GM12878 (cell line): ENCODE measurements around the gene IGSF1. TPM values are rescaled to one million over a fixed set of nuclear protein-coding genes. Genes with fewer than 3 reads are reported as not detected.

ENCODE experiments used
- ATAC-seq: fragments of 200-7000 bp; cut with Tn5 transposase; 3 replicates; pipeline ENCODE4 v1.9.1; 2020; ENCODE audit warnings: mild to moderate bottlenecking, moderate library complexity
- BruUV-seq: library from RNA; stranded (reverse); fragments of 400-500 nt; replicated peaks from 2 replicates; lab custom pipeline; 2021; lab: Mats Ljungman, UMichigan
- CTCF ChIA-PET: fragments of 300-600 bp; sonication (Branson Sonifier 250); formaldehyde crosslinking; extraction: SDS; loops from one replicate; lab custom pipeline; 2021; ENCODE audit warnings: inconsistent platforms; lab: Yijun Ruan, JAX
- POLR2A ChIA-PET: fragments of 350-600 bp; formaldehyde crosslinking; extraction: SDS; loops from one replicate; lab custom pipeline; 2021; ENCODE audit warnings: inconsistent platforms; lab: Charles Lee
- RAD21 ChIA-PET: fragments of 300-600 bp; sonication (Branson Sonifier 250); formaldehyde crosslinking; loops from one replicate; lab custom pipeline; 2023; ENCODE audit warnings: antibody characterized with exemption; ENCODE audit not compliant: unreplicated experiment; lab: Charles Lee
- SMC1A ChIA-PET: fragments of 300-600 bp; sonication (Branson Sonifier 250); formaldehyde crosslinking; loops from one replicate; lab custom pipeline; 2023; ENCODE audit not compliant: unreplicated experiment, uncharacterized antibody; lab: Charles Lee
- DNase-seq: peaks from one replicate; pipeline ENCODE4 v3.0.0-alpha.2; 2011; ENCODE audit warnings: low read depth, low spot score
- FAIRE-seq: peaks from 3 replicates; lab custom pipeline; 2011; peaks lifted over from hg19 to GRCh38; lab: Jason Lieb, UNC
- H2AFZ ChIP-seq: 2 replicates; pipeline ENCODE4 v1.6.0; 2011; ENCODE audit warnings: low read depth, low read length, control low read depth; ENCODE audit not compliant: control insufficient read depth
- H3K27ac ChIP-seq: 2 replicates; pipeline ENCODE4 v1.5.1; 2011; ENCODE audit warnings: control low read depth; ENCODE audit not compliant: control insufficient read depth, insufficient read depth
- H3K27me3 ChIP-seq, 2 experiments: replicated peaks in 1 of 2; 2 replicates each; pipeline versions ENCODE4 v1.6.0 to v1.6.1; 2011; ENCODE audit warnings: low read length in 1 of 2; ENCODE audit not compliant: control insufficient read depth in 2 of 2, insufficient read depth in 2 of 2
- H3K36me3 ChIP-seq, 2 experiments: 2 replicates each; pipeline ENCODE4 v1.5.1; 2011; ENCODE audit warnings: low read length in 1 of 2; ENCODE audit not compliant: control insufficient read depth in 2 of 2, insufficient read depth in 2 of 2
- H3K4me1 ChIP-seq: 2 replicates; pipeline ENCODE4 v1.6.1; 2011; ENCODE audit warnings: mild to moderate bottlenecking, low read length, moderate library complexity, mixed read lengths; ENCODE audit not compliant: control insufficient read depth, insufficient read depth
- H3K4me2 ChIP-seq: 2 replicates; pipeline ENCODE4 v1.6.0; 2011; ENCODE audit warnings: control low read depth; ENCODE audit not compliant: control insufficient read depth, insufficient read depth
- H3K4me3 ChIP-seq: fragments of 200-600 bp; sonication (generic); 2 replicates; pipeline ENCODE4 v1.5.1; 2016
- H3K79me2 ChIP-seq: 2 replicates; pipeline ENCODE4 v1.6.0; 2011; ENCODE audit warnings: low read length; ENCODE audit not compliant: control insufficient read depth, insufficient read depth
- H3K9ac ChIP-seq: 2 replicates; pipeline ENCODE4 v1.8.0; 2011; ENCODE audit warnings: low read length, control low read depth, mixed read lengths; ENCODE audit not compliant: control insufficient read depth, insufficient read depth
- H3K9me3 ChIP-seq: replicated peaks from 3 replicates; pipeline ENCODE4 v1.5.1; 2011; ENCODE audit warnings: mild to moderate bottlenecking, low read length; ENCODE audit not compliant: control insufficient read depth, insufficient read depth
- H4K20me1 ChIP-seq: 2 replicates; pipeline ENCODE4 v1.6.0; 2011; ENCODE audit not compliant: control insufficient read depth, insufficient read depth
- BCLAF1 ChIP-seq: fragments of 450-650 bp; IDR thresholded peaks from 2 replicates; pipeline ENCODE4 v1.6.1; 2017; ENCODE audit warnings: antibody characterized with exemption, mild to moderate bottlenecking, moderate library complexity
- CBFB ChIP-seq: IDR thresholded peaks from 2 replicates; pipeline ENCODE4 v1.6.1; 2016; ENCODE audit warnings: antibody characterized with exemption, low read depth
- CREB1 ChIP-seq: IDR thresholded peaks from 2 replicates; pipeline ENCODE4 v1.6.1; 2012; ENCODE audit warnings: low read depth, mild to moderate bottlenecking, inconsistent platforms
- NFYA ChIP-seq: IDR thresholded peaks from 2 replicates; pipeline ENCODE4 v1.6.1; 2011; ENCODE audit warnings: low read depth, mild to moderate bottlenecking, low read length, improper control_type of control experiment, borderline replicate concordance
- RBBP5 ChIP-seq: fragments of 200-600 bp; sonication (generic); conservative IDR thresholded peaks from 2 replicates; pipeline ENCODE4 v1.6.1; 2016
- TCF12 ChIP-seq: IDR thresholded peaks from 2 replicates; pipeline ENCODE4 v1.6.1; 2011; ENCODE audit warnings: low read depth, mild to moderate bottlenecking, low read length
- ZNF207 ChIP-seq: fragments of 450-650 bp; IDR thresholded peaks from 2 replicates; pipeline ENCODE4 v1.6.1; 2014; ENCODE audit warnings: antibody characterized with exemption, mild to moderate bottlenecking, borderline replicate concordance
- ZNF274 ChIP-seq: IDR thresholded peaks from one replicate; pipeline ENCODE4 v1.8.0; 2011; ENCODE audit not compliant: insufficient read length, insufficient read depth
- WGBS: methylation state at CpG from one replicate; pipeline ENCODE4 v1.1.6; 2016; ENCODE audit warnings: low lambda C conversion rate; ENCODE audit not compliant: insufficient replicate concordance, insufficient coverage; ENCODE audit errors: missing lambda C conversion rate; 5-methylcytosine and 5-hydroxymethylcytosine counted together
- in situ Hi-C: fragments of 300-500 bp; cut with MboI; formaldehyde crosslinking; loops from 9 replicates; pipeline ENCODE4 v1.14.3; 2018; ENCODE audit warnings: mixed read lengths
- intact Hi-C: fragments of 100-400 bp; cut with micrococcal nuclease; formaldehyde crosslinking; loops from one replicate; pipeline ENCODE4 v1.14.2; 2022; ENCODE audit not compliant: unreplicated experiment
- polyA plus RNA-seq, 11 experiments: library from polyadenylated mRNA; depleted of rRNA in 4 of 11; unstranded in 6 of 11; stranded (reverse) in 5 of 11; fragments of >200 nt; fragmentation: Nextera tagmentation in 4 of 11; fragmentation: Illumina TruSeq in 1 of 11; extraction: Ambion mirVana in 4 of 11; extraction: Trizol in 1 of 11; gene quantifications; 1 replicate in 1 of 11; 2 replicates in 10 of 11; pipeline versions ENCODE4 v1.2.1 to v1.2.3, GENCODE V29; 2011 to 2016; ENCODE audit warnings: inconsistent platforms in 2 of 11, missing spikeins in 2 of 11, low read depth in 1 of 11
- total RNA-seq, 4 experiments: library from RNA; depleted of rRNA in 3 of 4; stranded (reverse); fragments of >200 nt in 3 of 4; fragmentation: Illumina TruSeq in 1 of 4; extraction: Trizol in 1 of 4; gene quantifications; 2 replicates each; pipeline versions ENCODE4 v1.2.1 to v1.2.3, GENCODE V29; 2013 to 2021
- TF ChIP-seq, protein P1 (sequence below): IDR thresholded peaks from 2 replicates; pipeline ENCODE4 v1.6.1; 2011; ENCODE audit warnings: low read depth, low read length, improper control_type of control experiment, borderline replicate concordance
- TF ChIP-seq, protein P2 (sequence below), 3 experiments: IDR thresholded peaks in 2 of 3; conservative IDR thresholded peaks in 1 of 3; 2 replicates each; pipeline ENCODE4 v1.5.1; 2011; ENCODE audit warnings: low read depth in 3 of 3, low read length in 3 of 3, mild to moderate bottlenecking in 3 of 3, control low read depth in 2 of 3, moderate library complexity in 2 of 3, inconsistent platforms in 1 of 3, mixed read lengths in 1 of 3; ENCODE audit not compliant: control insufficient read depth in 2 of 3, insufficient read depth in 1 of 3; ENCODE audit errors: extremely low read depth in 1 of 3

The IGSF1 gene
- total and polyA plus RNA-seq, 10 of the 15 experiments (the other 5 are each of a cell fraction or from before 2014, with no cell fraction given) = 0.04 to 0.08 TPM; not detected in 8

DNA sequence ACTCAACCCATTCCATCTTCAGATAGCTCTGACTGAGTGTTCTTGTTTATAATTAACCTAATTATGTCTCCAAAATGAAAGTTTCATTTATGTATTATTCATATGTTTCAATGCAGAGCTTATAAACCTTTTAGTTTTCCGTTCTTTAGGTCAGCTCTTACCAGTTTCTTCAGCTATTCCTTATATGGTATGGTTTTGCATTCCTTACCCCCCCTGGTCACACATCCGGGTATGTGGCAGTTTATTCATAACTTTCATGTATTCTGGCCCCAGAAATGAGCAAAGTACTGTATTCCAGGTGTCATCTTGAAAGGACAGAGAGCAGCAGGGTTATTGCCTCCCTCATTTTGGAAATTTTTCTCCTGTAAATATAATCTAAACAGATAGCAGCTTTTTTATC is 16.8 kb upstream of the IGSF1 start:
- ATAC-seq = no peak
- SMC1A ChIA-PET = no interaction called here
- H3K4me3 ChIP-seq = no peak overlapping the region
- TF ChIP-seq NFYA (no peak), RBBP5 (no peak), ZNF274 (no peak), BCLAF1 (no peak), ZNF207 (no peak), CREB1 (no peak), CBFB (no peak), TCF12 (no peak)
- TF ChIP-seq, protein P1, sequence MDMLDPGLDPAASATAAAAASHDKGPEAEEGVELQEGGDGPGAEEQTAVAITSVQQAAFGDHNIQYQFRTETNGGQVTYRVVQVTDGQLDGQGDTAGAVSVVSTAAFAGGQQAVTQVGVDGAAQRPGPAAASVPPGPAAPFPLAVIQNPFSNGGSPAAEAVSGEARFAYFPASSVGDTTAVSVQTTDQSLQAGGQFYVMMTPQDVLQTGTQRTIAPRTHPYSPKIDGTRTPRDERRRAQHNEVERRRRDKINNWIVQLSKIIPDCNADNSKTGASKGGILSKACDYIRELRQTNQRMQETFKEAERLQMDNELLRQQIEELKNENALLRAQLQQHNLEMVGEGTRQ = no peak
- TF ChIP-seq, protein P2, sequence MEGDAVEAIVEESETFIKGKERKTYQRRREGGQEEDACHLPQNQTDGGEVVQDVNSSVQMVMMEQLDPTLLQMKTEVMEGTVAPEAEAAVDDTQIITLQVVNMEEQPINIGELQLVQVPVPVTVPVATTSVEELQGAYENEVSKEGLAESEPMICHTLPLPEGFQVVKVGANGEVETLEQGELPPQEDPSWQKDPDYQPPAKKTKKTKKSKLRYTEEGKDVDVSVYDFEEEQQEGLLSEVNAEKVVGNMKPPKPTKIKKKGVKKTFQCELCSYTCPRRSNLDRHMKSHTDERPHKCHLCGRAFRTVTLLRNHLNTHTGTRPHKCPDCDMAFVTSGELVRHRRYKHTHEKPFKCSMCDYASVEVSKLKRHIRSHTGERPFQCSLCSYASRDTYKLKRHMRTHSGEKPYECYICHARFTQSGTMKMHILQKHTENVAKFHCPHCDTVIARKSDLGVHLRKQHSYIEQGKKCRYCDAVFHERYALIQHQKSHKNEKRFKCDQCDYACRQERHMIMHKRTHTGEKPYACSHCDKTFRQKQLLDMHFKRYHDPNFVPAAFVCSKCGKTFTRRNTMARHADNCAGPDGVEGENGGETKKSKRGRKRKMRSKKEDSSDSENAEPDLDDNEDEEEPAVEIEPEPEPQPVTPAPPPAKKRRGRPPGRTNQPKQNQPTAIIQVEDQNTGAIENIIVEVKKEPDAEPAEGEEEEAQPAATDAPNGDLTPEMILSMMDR (IDR thresholded peaks at IDR 0.05 in 2 of 3, conservative IDR thresholded peaks at IDR 0.05 in 1 of 3; ENCODE audit: control insufficient read depth in 2 of 3, extremely low read depth in 1 of 3, insufficient read depth in 1 of 3, low read depth in 3 of 3, low read length in 3 of 3) = no peak
- no peak overlapping the region for H2AFZ ChIP-seq
- no peaks in the 10 kb centered on the region for H3K4me1 ChIP-seq
- no peak overlapping the region for H3K4me2 ChIP-seq
- RAD21 ChIA-PET = no interaction called here
- 0% methylated on average over 2 of the region's 2 CpGs for WGBS
- no peaks in the 10 kb centered on the region for H3K27me3 ChIP-seq
- no peak overlapping the region for H3K9ac ChIP-seq
- DNase-seq = no peak
- BruUV-seq = no TSS peak
- no peaks in the 10 kb centered on the region for H4K20me1 ChIP-seq
- no peaks in the 10 kb centered on the region for H3K79me2 ChIP-seq
- CTCF ChIA-PET = no interaction called here
- no peaks in the 10 kb centered on the region for H3K36me3 ChIP-seq
- H3K27ac ChIP-seq = no peak overlapping the region
- intact Hi-C loops (no loop called here), in situ Hi-C loops (no loop called here)
- H3K9me3 ChIP-seq = no peaks in the 10 kb centered on the region
- POLR2A ChIA-PET = no interaction called here
- FAIRE-seq = no peak
